ENCODE measurements around the gene TGFBI.

TGFBI gene

GRCh38 chr5:136051486-136052220 is 22.9 kb downstream of the TGFBI start:
- DNase-seq: no peak

- no peak for DNase-seq
Measured at GRCh38 chr5:136052692-136053335, 24.0 kb downstream of the TGFBI start.

DNA sequence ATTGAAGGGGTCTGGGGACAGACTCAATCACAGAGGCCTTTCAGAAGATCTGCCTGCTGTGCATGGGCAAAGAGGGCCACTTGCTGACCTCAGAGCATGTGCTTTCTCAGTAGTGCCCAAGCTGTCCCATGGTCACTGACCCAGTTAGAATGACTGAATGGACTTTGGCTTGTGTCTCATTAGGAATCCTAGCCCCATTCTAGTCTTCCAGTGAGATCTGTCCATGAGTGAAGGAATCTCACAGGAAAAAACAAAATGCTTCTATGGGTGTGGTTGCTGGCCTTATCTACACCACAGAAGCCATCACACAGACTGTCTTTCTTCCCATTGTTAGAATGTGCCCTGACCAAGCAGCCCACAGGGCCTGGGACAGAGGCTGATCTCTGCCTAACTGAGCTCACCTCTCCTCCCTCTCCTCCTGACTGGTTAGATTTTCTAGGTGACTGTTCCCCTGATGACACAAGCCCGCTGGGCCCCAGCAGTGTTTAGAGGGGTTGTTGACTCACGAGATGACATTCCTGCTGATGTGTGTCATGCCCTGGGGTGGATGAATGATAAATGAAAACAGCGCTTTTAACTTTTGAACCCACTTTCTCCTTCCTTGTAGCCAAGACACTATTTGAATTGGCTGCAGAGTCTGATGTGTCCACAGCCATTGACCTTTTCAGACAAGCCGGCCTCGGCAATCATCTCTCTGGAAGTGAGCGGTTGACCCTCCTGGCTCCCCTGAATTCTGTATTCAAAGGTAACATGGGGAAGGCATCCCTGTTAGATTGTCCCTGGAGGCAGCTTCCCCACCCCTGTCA is 24.8 kb downstream of the TGFBI start:
- no peak for DNase-seq

DNA sequence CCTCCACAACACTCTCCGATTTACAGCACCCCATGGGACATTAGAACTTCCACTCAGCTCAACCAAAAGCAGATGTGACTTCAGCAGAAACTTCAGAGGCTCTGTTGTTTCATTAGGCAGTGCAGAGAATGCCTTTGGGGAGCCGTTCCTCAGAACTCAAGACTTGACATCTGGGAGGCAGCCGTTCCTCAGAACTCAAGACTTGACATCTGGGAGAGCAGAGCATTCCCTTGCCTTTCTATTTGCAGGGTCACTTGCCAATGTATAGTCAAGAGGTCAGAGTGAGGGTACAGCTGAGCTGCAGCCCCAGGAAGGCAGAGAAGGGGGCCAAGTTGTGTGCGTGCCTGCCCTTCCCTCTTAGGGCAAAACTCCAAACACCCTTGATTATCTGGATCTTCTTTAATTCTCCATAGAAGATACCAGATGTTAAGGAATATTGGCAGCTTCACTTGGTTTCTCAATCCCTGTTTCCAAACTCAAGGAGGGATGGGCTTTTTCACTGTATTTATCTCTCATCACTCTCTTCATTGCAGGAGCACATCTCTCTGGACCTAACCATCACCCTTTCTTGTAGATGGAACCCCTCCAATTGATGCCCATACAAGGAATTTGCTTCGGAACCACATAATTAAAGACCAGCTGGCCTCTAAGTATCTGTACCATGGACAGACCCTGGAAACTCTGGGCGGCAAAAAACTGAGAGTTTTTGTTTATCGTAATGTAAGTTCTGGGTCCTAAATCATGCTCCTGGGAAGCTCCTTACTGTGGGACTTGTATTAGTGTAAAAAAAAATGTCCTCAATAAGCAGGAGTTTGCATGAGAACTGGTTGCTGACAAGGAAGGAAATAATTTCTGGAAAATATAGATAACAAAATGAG is 25.6 kb downstream of the TGFBI start:
- no peak for DNase-seq

DNA sequence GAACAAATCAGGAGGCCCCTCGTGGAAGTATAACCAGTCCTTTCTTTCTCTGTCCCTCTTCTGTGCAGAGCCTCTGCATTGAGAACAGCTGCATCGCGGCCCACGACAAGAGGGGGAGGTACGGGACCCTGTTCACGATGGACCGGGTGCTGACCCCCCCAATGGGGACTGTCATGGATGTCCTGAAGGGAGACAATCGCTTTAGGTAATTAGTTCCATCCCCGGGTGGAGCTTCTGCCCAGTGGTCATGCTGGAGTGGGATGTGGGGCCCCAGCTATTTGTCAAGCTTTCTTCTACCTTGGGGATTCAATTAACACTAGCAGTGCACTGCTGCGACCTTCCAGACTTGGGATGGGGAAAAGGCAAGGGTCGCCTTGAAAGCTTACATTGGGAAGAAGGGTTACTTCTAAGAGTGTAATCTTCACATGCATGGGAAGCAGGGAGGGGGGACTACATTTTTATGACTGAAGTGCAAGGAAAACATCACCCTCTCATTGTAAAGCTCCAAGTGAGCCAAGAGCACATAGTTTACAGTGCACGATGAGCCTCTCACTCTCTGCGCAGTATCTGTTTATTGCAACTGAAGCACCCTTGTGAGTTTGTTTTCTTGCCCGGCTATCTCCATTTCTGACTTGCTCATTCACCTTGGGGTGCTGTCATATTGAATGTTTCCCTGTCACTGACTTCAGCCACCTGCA is 27.0 kb downstream of the TGFBI start:
- DNase-seq: no peak

DNA sequence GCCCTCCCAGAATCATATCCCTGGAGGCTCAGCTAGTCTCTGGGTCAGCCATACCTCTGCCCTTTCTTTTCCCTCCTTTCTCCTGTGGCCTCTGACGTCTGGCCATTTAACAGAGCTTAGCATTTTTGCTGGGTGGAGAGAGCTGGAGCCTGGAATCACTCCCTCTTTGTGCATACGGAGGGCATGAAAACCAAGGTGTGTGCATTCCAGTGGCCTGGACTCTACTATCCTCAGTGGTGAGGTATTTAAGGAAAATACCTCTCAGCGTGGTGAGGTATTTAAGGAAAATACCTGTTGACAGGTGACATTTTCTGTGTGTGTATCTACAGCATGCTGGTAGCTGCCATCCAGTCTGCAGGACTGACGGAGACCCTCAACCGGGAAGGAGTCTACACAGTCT is 27.5 kb downstream of the TGFBI start:
- no peak for DNase-seq

DNA sequence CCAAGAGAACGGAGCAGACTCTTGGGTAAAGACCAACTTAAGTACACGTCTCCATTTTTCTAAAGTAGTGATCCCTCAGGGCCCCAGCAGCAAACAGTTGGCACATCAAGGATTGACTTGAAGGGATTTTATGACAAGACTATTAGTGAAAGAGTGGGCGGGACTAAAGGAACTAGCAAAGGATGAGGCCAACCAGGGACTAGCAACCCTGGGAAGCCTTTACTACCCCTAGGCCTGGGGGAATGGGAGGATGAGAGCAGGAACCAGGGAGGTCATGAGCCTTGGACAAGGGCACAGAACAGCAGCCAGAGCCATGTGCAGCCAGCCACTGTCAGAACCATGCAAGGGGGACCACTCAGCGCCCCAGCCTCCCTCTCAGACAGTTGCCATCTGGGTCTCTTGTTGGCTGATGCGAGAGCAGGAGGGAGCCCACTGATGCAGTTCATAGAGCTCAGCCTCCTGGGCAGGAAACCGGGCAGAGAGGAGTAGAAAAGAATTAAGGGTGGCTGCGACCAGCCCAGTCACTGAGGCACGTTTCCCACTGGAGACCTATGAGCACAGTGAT is 28.1 kb downstream of the TGFBI start:
- no peak for DNase-seq

- DNase-seq: no peak
Measured at GRCh38 chr5:136057401-136058038, 28.7 kb downstream of the TGFBI start.

DNA sequence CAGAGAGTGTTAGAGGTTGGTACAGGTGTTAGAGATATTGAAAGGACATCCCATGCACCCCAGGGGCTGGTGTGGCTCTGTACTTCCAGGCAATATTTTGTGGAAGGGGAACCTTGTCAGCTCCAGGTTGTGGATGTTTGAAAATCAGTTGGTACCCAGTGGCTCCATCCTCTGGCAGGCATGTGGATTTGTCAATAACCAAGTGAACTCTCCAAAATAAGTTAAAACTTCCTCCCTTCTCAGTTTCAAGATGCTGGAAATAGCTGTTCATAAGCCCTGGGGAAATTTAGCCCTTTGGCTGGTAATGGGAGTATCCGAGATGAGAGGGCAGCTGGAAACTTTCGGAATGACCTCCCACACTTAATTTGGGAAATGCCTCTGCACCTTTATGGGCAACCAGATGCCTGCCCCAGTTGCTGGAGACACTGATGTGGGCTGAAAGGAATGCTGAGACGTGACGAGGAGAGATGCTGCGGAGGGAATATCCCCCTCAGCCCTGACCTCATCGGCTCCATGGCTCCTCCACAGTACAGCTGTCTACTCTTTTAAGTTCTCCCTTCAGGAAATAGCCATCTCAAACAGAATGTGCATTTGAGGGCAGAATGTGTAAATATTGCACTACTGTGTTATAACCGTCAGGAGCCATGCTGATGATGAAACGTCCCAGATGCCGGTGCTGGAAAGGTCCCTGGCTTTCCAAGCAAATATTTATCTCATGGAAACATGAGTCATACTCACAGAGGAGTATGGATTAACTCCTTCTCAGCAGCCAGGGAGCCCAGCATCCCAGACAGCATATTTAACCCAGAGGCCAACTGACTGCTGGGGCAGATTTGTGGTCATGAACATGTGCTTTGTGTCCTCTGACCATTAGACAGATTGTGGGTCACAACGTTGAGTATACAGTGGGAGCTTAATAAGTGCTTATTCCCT is 29.5 kb downstream of the TGFBI start:
- no peak for DNase-seq

- DNase-seq: no peak
Measured at GRCh38 chr5:136058972-136059354, 30.2 kb downstream of the TGFBI start.

GRCh38 chr5:136060963-136061362 is 32.2 kb downstream of the TGFBI start:
- DNase-seq: no peak

- DNase-seq: no peak
Measured at GRCh38 chr5:136061630-136062365, 33.0 kb downstream of the TGFBI start.

- peak; percentile 27 for DNase-seq
Measured at GRCh38 chr5:136062366-136063274, 33.8 kb downstream of the TGFBI start.

- DNase-seq: no peak
Measured at GRCh38 chr5:136063778-136064465, 35.1 kb downstream of the TGFBI start.

GRCh38 chr5:136064510-136064909 is 35.7 kb downstream of the TGFBI start:
- DNase-seq: no peak

DNA sequence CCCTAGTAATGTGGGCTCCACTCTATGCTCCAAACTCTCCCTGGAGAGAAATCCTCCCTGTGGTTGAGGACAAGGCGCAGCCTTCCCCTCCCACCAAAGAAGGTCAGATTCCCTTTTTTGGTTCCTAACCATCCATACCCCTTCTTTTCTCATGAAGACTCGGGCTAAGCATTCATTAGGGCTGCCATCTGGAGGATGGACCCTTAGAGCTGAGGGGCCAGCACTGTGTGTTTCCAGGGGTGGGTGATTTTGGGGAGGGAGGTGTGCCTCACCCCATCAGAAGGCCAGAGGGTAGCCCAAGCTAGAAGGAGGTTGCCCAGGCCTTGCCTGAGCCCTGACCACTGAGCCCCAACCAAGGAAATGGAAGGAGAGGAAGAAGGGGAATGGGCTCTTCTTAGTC is 36.8 kb downstream of the TGFBI start:
- no peak for DNase-seq

GRCh38 chr5:136066661-136067271 is 38.0 kb downstream of the TGFBI start:
- no peak for DNase-seq

All from CD4-positive, alpha-beta T cell treated with Interleukin-4 for 4 hours (primary cell).